Measurements from ENCODE around the gene MMAB. TPM values are rescaled to one million over a fixed set of nuclear protein-coding genes. Genes with fewer than 3 reads are reported as not detected.

MMAB gene
- total and polyA plus RNA-seq, 4 donors: 47.1 to 101 (median 77.1) TPM

- 94% methylated on average over 3 of the region's 3 CpGs for WGBS
- DNase-seq (ENCODE audit: low spot score): no peak
- Histone ChIP-seq H3K4me1 (ENCODE audit: control insufficient read depth in 4 of 4, insufficient read depth in 4 of 4, low read length in 3 of 4) (peaks cover 1 to 8% (median 7%) of the 10 kb centered on the region in 4 donors), H3K9me3 (ENCODE audit: control insufficient read depth in 4 of 4, low read length in 3 of 4) (no peaks in the 10 kb centered on the region), H3K27ac (ENCODE audit: low read depth in 1 of 2, low read length in 2 of 2) (no peak overlapping the region), H3K4me3 (ENCODE audit: low read depth in 1 of 3, low read length in 3 of 3) (no peak overlapping the region), H3K36me3 (ENCODE audit: control insufficient read depth in 4 of 4, insufficient read depth in 3 of 4, low read depth in 1 of 4, low read length in 3 of 4) (no peaks in the 10 kb centered on the region), H3K27me3 (ENCODE audit: control insufficient read depth in 4 of 4, insufficient read depth in 4 of 4, low read length in 3 of 4) (no peaks in the 10 kb centered on the region), H3K9ac (ENCODE audit: low read depth in 1 of 2, low read length in 2 of 2) (no peak overlapping the region)
- TF ChIP-seq REST (IDR thresholded peaks at IDR 0.05) (no peak), TAF1 (conservative IDR thresholded peaks at IDR 0.05) (no peak), FOXA1 (IDR thresholded peaks at IDR 0.05) (no peak), YY1 (IDR thresholded peaks at IDR 0.05) (no peak), RAD21 (IDR thresholded peaks at IDR 0.05) (no peak), EGR1 (IDR thresholded peaks at IDR 0.05; ENCODE audit: low read depth in 2 of 2) (no peak), FOXA2 (IDR thresholded peaks at IDR 0.05) (no peak), GABPA (IDR thresholded peaks at IDR 0.05 in 1 of 2, conservative IDR thresholded peaks at IDR 0.05 in 1 of 2) (no peak), JUND (IDR thresholded peaks at IDR 0.05) (no peak), NR2F2 (IDR thresholded peaks at IDR 0.05) (no peak), HNF4A (conservative IDR thresholded peaks at IDR 0.05) (no peak), RXRA (IDR thresholded peaks at IDR 0.05) (no peak), SP1 (IDR thresholded peaks at IDR 0.05) (no peak), HNF4G (IDR thresholded peaks at IDR 0.05) (no peak)
- TF ChIP-seq, protein P1, sequence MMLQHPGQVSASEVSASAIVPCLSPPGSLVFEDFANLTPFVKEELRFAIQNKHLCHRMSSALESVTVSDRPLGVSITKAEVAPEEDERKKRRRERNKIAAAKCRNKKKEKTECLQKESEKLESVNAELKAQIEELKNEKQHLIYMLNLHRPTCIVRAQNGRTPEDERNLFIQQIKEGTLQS (IDR thresholded peaks at IDR 0.05): no peak
- TF ChIP-seq, protein P2, sequence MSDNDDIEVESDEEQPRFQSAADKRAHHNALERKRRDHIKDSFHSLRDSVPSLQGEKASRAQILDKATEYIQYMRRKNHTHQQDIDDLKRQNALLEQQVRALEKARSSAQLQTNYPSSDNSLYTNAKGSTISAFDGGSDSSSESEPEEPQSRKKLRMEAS (IDR thresholded peaks at IDR 0.05): no peak
- TF ChIP-seq, protein P3, sequence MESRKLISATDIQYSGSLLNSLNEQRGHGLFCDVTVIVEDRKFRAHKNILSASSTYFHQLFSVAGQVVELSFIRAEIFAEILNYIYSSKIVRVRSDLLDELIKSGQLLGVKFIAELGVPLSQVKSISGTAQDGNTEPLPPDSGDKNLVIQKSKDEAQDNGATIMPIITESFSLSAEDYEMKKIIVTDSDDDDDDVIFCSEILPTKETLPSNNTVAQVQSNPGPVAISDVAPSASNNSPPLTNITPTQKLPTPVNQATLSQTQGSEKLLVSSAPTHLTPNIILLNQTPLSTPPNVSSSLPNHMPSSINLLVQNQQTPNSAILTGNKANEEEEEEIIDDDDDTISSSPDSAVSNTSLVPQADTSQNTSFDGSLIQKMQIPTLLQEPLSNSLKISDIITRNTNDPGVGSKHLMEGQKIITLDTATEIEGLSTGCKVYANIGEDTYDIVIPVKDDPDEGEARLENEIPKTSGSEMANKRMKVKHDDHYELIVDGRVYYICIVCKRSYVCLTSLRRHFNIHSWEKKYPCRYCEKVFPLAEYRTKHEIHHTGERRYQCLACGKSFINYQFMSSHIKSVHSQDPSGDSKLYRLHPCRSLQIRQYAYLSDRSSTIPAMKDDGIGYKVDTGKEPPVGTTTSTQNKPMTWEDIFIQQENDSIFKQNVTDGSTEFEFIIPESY (IDR thresholded peaks at IDR 0.05): no peak
- TF ChIP-seq, protein P4, sequence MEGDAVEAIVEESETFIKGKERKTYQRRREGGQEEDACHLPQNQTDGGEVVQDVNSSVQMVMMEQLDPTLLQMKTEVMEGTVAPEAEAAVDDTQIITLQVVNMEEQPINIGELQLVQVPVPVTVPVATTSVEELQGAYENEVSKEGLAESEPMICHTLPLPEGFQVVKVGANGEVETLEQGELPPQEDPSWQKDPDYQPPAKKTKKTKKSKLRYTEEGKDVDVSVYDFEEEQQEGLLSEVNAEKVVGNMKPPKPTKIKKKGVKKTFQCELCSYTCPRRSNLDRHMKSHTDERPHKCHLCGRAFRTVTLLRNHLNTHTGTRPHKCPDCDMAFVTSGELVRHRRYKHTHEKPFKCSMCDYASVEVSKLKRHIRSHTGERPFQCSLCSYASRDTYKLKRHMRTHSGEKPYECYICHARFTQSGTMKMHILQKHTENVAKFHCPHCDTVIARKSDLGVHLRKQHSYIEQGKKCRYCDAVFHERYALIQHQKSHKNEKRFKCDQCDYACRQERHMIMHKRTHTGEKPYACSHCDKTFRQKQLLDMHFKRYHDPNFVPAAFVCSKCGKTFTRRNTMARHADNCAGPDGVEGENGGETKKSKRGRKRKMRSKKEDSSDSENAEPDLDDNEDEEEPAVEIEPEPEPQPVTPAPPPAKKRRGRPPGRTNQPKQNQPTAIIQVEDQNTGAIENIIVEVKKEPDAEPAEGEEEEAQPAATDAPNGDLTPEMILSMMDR (IDR thresholded peaks at IDR 0.05; ENCODE audit: low read depth, low read length, missing input control): no peak
Measured at GRCh38 chr12:109608793-109609192, 35.5 kb upstream of the MMAB start.
